ENCODE measurements around the gene DNAJC10. TPM values are rescaled to one million over a fixed set of nuclear protein-coding genes. Genes with fewer than 3 reads are reported as not detected.

Gene DNAJC10
- total RNA-seq, 1 donor from 2014 or later: 57.7 TPM

DNA sequence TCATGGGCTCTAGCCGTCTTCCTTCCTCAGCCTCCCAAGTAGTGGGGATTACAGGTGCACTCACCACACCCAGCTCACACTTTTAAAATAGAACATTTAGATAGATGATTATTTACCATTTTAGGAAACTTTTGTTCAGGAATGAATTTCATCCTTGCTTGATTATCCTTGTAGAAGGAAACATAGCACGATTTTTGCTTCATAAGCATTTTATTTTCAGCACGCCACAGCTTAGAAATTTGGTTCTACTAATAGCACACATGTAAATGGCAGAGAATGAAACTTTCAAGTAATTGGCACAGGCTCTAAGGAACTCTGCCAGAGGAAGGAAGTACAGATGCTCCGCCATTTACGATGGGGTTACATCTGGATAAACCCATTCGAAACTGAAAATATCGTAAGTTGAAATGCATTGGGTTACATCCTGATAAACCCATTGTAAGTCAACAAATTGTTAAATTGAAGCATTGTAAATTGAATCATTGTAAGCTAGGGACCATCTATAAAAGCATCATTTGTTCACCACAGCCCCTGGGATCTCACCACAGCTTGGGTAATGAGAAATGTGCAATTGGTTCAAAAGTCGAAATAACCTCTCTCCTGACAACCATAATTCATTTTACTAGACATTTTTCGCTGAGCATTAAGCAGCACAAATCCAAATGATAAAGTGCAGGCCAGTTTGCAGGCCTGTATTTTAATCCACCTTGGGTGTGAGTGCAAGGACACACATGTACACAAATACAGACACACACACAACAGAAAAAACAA lies 117.2 kb downstream of the DNAJC10 start:
- no peak for DNase-seq (ENCODE audit: low read depth)

DNA sequence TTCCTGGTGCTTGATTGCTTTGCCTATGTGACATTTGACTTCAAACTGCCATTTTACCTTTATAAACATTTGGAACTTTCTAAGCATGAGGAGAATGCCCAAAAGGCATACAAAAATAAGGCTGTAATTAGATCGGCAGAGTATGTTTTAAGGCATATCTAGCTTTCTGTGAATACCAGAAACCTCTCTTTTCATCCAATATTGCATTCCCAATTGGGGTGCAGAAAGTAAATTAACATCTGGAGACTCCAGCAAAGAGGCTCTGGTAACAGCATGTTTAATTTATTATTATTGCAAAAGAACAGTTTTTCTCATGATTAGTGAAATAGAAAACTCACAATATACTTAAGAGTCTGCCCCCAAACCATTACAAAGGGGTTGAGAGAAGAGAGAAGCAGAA lies 118.2 kb downstream of the DNAJC10 start:
- DNase-seq (ENCODE audit: low read depth): no peak

GRCh38 chr2:182836451-182836850 lies 120.4 kb downstream of the DNAJC10 start:
- DNase-seq (ENCODE audit: low read depth): no peak

Other genes with a start within 250 kb of the DNAJC10 start
- gene FRZB, start 150.4 kb downstream of the DNAJC10 start, total RNA-seq: 0.99 and 1.7 TPM in 2 replicates

Data from myocyte (in vitro differentiated cells).